Mesendoderm (in vitro differentiated cells): Measurements from ENCODE around the gene GALNT5.
"Not testable (repeated sequence)": the region's sequence is repeated elsewhere in the genome, so short reads cannot be mapped to it uniquely, and the experiment has no call there.

ENCODE experiments used
- DNase-seq: peaks from one replicate; pipeline ENCODE4 v3.0.0; 2013
- H2AK5ac ChIP-seq: 2 replicates; pipeline ENCODE4 v1.6.1; 2013; ENCODE audit warnings: low read length, inconsistent platforms
- H2BK120ac ChIP-seq: 2 replicates; pipeline ENCODE4 v1.6.1; 2013; ENCODE audit warnings: low read depth, mild to moderate bottlenecking, low read length, moderate library complexity, mixed read lengths
- H2BK15ac ChIP-seq: replicated peaks from 2 replicates; pipeline ENCODE4 v1.6.1; 2013; ENCODE audit warnings: low read depth, mild to moderate bottlenecking, moderate library complexity
- H2BK5ac ChIP-seq: 2 replicates; pipeline ENCODE4 v1.6.1; 2013; ENCODE audit warnings: low read length, inconsistent platforms
- H3K18ac ChIP-seq: 2 replicates; pipeline ENCODE4 v1.6.1; 2013; ENCODE audit warnings: mild to moderate bottlenecking, low read length, mixed read lengths
- H3K23ac ChIP-seq: one replicate; pipeline ENCODE4 v1.6.1; 2013; ENCODE audit warnings: low read length
- H3K27ac ChIP-seq: 2 replicates; pipeline ENCODE4 v1.5.1; 2013; ENCODE audit warnings: low read depth, mild to moderate bottlenecking, inconsistent platforms, low read length, moderate library complexity
- H3K27me3 ChIP-seq: 2 replicates; pipeline ENCODE4 v1.6.1; 2013; ENCODE audit warnings: low read length, control low read depth, mild to moderate bottlenecking, inconsistent platforms; ENCODE audit not compliant: insufficient read depth, poor library complexity
- H3K36me3 ChIP-seq: 2 replicates; pipeline ENCODE4 v1.6.1; 2013; ENCODE audit warnings: low read length, inconsistent platforms; ENCODE audit not compliant: control insufficient read depth, insufficient read depth
- H3K4ac ChIP-seq: one replicate; pipeline ENCODE4 v1.6.1; 2013; ENCODE audit warnings: low read depth, mild to moderate bottlenecking, low read length, moderate library complexity
- H3K4me1 ChIP-seq: 2 replicates; pipeline ENCODE4 v1.6.1; 2013; ENCODE audit warnings: low read depth, low read length, inconsistent platforms; ENCODE audit not compliant: control insufficient read depth
- H3K4me2 ChIP-seq: 2 replicates; pipeline ENCODE4 v1.6.1; 2013; ENCODE audit warnings: low read length
- H3K4me3 ChIP-seq: 2 replicates; pipeline ENCODE4 v1.5.1; 2013; ENCODE audit warnings: mild to moderate bottlenecking, low read length
- H3K56ac ChIP-seq: one replicate; pipeline ENCODE4 v1.6.1; 2013; ENCODE audit warnings: low read length
- H3K79me1 ChIP-seq: 2 replicates; pipeline ENCODE4 v1.6.1; 2013; ENCODE audit warnings: low read length, inconsistent platforms
- H3K79me2 ChIP-seq: 2 replicates; pipeline ENCODE4 v1.6.1; 2013; ENCODE audit warnings: mild to moderate bottlenecking, low read length; ENCODE audit not compliant: control insufficient read depth, insufficient read depth
- H3K9ac ChIP-seq: 2 replicates; pipeline ENCODE4 v1.6.1; 2013; ENCODE audit warnings: low read length, inconsistent platforms
- H4K5ac ChIP-seq: one replicate; pipeline ENCODE4 v1.6.1; 2013; ENCODE audit warnings: low read length
- H4K8ac ChIP-seq: one replicate; pipeline ENCODE4 v1.6.1; 2013; ENCODE audit warnings: low read depth, mild to moderate bottlenecking, control low read depth, low read length, moderate library complexity
- WGBS: extraction: QIAGEN DNeasy Blood & Tissue Kit; methylation state at CpG from one replicate; pipeline ENCODE4 v1.1.7; 2013; ENCODE audit warnings: low lambda C conversion rate, missing lambda C conversion rate; ENCODE audit not compliant: insufficient coverage; ENCODE audit errors: extremely low coverage; 5-methylcytosine and 5-hydroxymethylcytosine counted together

The GALNT5 gene

GRCh38 chr2:157341381-157341780, 83.9 kb downstream of the GALNT5 start:
- not testable (repeated sequence) for H3K23ac ChIP-seq, H3K4me2 ChIP-seq, H2AK5ac ChIP-seq, H3K4me3 ChIP-seq, H3K9ac ChIP-seq, H2BK5ac ChIP-seq, H2BK15ac ChIP-seq, H4K8ac ChIP-seq, H4K5ac ChIP-seq, H3K79me2 ChIP-seq, H3K79me1 ChIP-seq, H3K27me3 ChIP-seq, H3K4me1 ChIP-seq, H3K18ac ChIP-seq, H3K4ac ChIP-seq, DNase-seq, H2BK120ac ChIP-seq, H3K27ac ChIP-seq, H3K56ac ChIP-seq, H3K36me3 ChIP-seq
- no CpG with 5 or more reads among the region's 2 CpGs for WGBS

GRCh38 chr2:157345647-157346389, 88.3 kb downstream of the GALNT5 start:
- Histone ChIP-seq H2BK15ac (no peak overlapping the region), H3K79me1 (no peaks in the 10 kb centered on the region), H4K5ac (no peak overlapping the region), H3K4me3 (no peak overlapping the region), H3K56ac (no peak overlapping the region), H3K36me3 (no peaks in the 10 kb centered on the region), H3K27me3 (no peaks in the 10 kb centered on the region), H2AK5ac (no peak overlapping the region), H3K18ac (no peak overlapping the region), H3K23ac (no peak overlapping the region), H3K4me1 (no peaks in the 10 kb centered on the region), H2BK5ac (no peak overlapping the region), H3K4ac (no peak overlapping the region), H3K9ac (no peak overlapping the region), H3K4me2 (no peak overlapping the region), H2BK120ac (no peak overlapping the region), H4K8ac (no peak overlapping the region), H3K79me2 (no peaks in the 10 kb centered on the region), H3K27ac (peak overlapping the region; percentile 27)
- no CpG with 5 or more reads among the region's 2 CpGs for WGBS
- peak; percentile 29 for DNase-seq

- Histone ChIP-seq H3K4me3 (no peak overlapping the region), H3K9ac (no peak overlapping the region), H3K18ac (no peak overlapping the region), H3K36me3 (no peaks in the 10 kb centered on the region), H2BK15ac (no peak overlapping the region), H3K56ac (no peak overlapping the region), H4K5ac (no peak overlapping the region), H4K8ac (no peak overlapping the region), H2BK120ac (no peak overlapping the region), H3K4me2 (no peak overlapping the region), H2BK5ac (no peak overlapping the region), H2AK5ac (no peak overlapping the region), H3K4ac (no peak overlapping the region), H3K79me2 (no peaks in the 10 kb centered on the region), H3K27ac (no peak overlapping the region), H3K23ac (no peak overlapping the region), H3K27me3 (no peaks in the 10 kb centered on the region), H3K4me1 (no peaks in the 10 kb centered on the region), H3K79me1 (no peaks in the 10 kb centered on the region)
- no peak for DNase-seq
- no CpG with 5 or more reads among the region's 3 CpGs for WGBS
Measured at GRCh38 chr2:157348291-157348921, 90.9 kb downstream of the GALNT5 start.

GRCh38 chr2:157349949-157350515, 92.5 kb downstream of the GALNT5 start:
- no peak for DNase-seq
- Histone ChIP-seq H3K56ac (no peak overlapping the region), H3K18ac (no peak overlapping the region)

GRCh38 chr2:157355618-157356017, 98.1 kb downstream of the GALNT5 start:
- Histone ChIP-seq H3K56ac (no peak overlapping the region), H2BK120ac (no peak overlapping the region), H3K27me3 (no peaks in the 10 kb centered on the region), H3K27ac (no peak overlapping the region), H3K4me3 (no peak overlapping the region), H3K18ac (no peak overlapping the region), H3K9ac (no peak overlapping the region), H2AK5ac (no peak overlapping the region), H4K5ac (no peak overlapping the region), H3K79me1 (no peaks in the 10 kb centered on the region), H2BK5ac (no peak overlapping the region), H4K8ac (no peak overlapping the region), H3K36me3 (no peaks in the 10 kb centered on the region), H3K23ac (no peak overlapping the region), H2BK15ac (no peak overlapping the region), H3K4me2 (no peak overlapping the region), H3K79me2 (no peaks in the 10 kb centered on the region), H3K4me1 (no peaks in the 10 kb centered on the region), H3K4ac (no peak overlapping the region)
- DNase-seq: peak; percentile 71
- no CpG with 5 or more reads among the region's 1 CpG for WGBS

More at GRCh38 chr2:157349949-157350515, 92.5 kb downstream of the GALNT5 start:
- Histone ChIP-seq H3K79me1 (no peaks in the 10 kb centered on the region), H2BK15ac (no peak overlapping the region), H3K79me2 (no peaks in the 10 kb centered on the region), H3K36me3 (no peaks in the 10 kb centered on the region), H3K4me1 (no peaks in the 10 kb centered on the region), H3K27ac (no peak overlapping the region), H3K4me3 (no peak overlapping the region), H4K8ac (no peak overlapping the region), H3K4me2 (no peak overlapping the region), H2AK5ac (no peak overlapping the region), H4K5ac (no peak overlapping the region), H2BK120ac (no peak overlapping the region), H3K4ac (no peak overlapping the region), H3K9ac (no peak overlapping the region), H2BK5ac (no peak overlapping the region), H3K27me3 (no peaks in the 10 kb centered on the region), H3K23ac (no peak overlapping the region)
- no CpG with 5 or more reads among the region's 1 CpG for WGBS
